GM12873 (cell line): Measurements from ENCODE around the gene RAP1GAP2.

Source experiments
- CTCF ChIP-seq: IDR thresholded peaks from 2 replicates; pipeline ENCODE4 v1.5.1; 2012; ENCODE audit warnings: low read depth, mild to moderate bottlenecking, moderate library complexity, low read length, control low read depth; ENCODE audit not compliant: insufficient read depth; ENCODE audit errors: missing control alignments

RAP1GAP2 gene

GRCh38 chr17:3020381-3020780, 224.1 kb downstream of the RAP1GAP2 start:
- no peak for TF ChIP-seq CTCF

GRCh38 chr17:3022197-3022596, 226.0 kb downstream of the RAP1GAP2 start:
- TF ChIP-seq CTCF, result no peak

- no peak for TF ChIP-seq CTCF
Observed at GRCh38 chr17:3024346-3024745, 228.1 kb downstream of the RAP1GAP2 start.

GRCh38 chr17:3025421-3026124, 229.3 kb downstream of the RAP1GAP2 start:
- TF ChIP-seq CTCF, result no peak

GRCh38 chr17:3026125-3026855, 230.1 kb downstream of the RAP1GAP2 start:
- TF ChIP-seq CTCF, result no peak

GRCh38 chr17:3026856-3027751, 230.9 kb downstream of the RAP1GAP2 start:
- no peak for TF ChIP-seq CTCF
